ENCODE data around the gene NMU. TPM values are rescaled to one million over a fixed set of nuclear protein-coding genes. Genes with fewer than 3 reads are reported as not detected.

NMU gene
- total and polyA plus RNA-seq, 9 of the 15 experiments (the other 6 are each of a cell fraction or from before 2014, with no cell fraction given): 73.8 to 846 (median 599) TPM

- no peak for TF ChIP-seq ERF (CRISPR knock-in tag; IDR thresholded peaks at IDR 0.05)
- TF ChIP-seq FOXJ2 (tag; IDR thresholded peaks at IDR 0.05): no peak
- no peak for TF ChIP-seq NR1H2 (CRISPR knock-in tag; IDR thresholded peaks at IDR 0.05)
- no peak for TF ChIP-seq HMG20B (CRISPR knock-in tag; IDR thresholded peaks at IDR 0.05)
- no peak for TF ChIP-seq FOXK1 (CRISPR knock-in tag; IDR thresholded peaks at IDR 0.05; ENCODE audit: borderline replicate concordance)
- no peak for TF ChIP-seq NCOA2 (IDR thresholded peaks at IDR 0.05; ENCODE audit: partially characterized antibody in 2 of 2)
- no peak for TF ChIP-seq HOMEZ (CRISPR knock-in tag; IDR thresholded peaks at IDR 0.05)
- TF ChIP-seq MCM5 (IDR thresholded peaks at IDR 0.05; ENCODE audit: low read depth): no peak
- peak; percentile 38; the same call in 1 of the 2 replicates for TF ChIP-seq TEAD4 (IDR thresholded peaks at IDR 0.05; ENCODE audit: low read length)
- no peak for TF ChIP-seq TEAD4 (CRISPR knock-in tag; IDR thresholded peaks at IDR 0.05; ENCODE audit: borderline replicate concordance)
- no peak for TF ChIP-seq MXI1 (IDR thresholded peaks at IDR 0.05; ENCODE audit: low read depth, low read length)
- TF ChIP-seq NBN (IDR thresholded peaks at IDR 0.05; ENCODE audit: low read depth): no peak
- TF ChIP-seq ZKSCAN1 (IDR thresholded peaks at IDR 0.05; ENCODE audit: low read depth, low read length): no peak
- TF ChIP-seq FOXP4 (CRISPR knock-in tag; IDR thresholded peaks at IDR 0.05; ENCODE audit: borderline replicate concordance): no peak
- TF ChIP-seq CBFB (CRISPR knock-in tag; IDR thresholded peaks at IDR 0.05): no peak
- no peak for TF ChIP-seq FOXJ3 (CRISPR knock-in tag; IDR thresholded peaks at IDR 0.05)
- no peak for TF ChIP-seq ZNF655 (CRISPR knock-in tag; IDR thresholded peaks at IDR 0.05)
- no peak; the same call in 1 of the 2 replicates for TF ChIP-seq ZEB2 (IDR thresholded peaks at IDR 0.05)
- peak; percentile 50 for TF ChIP-seq DPF2 (IDR thresholded peaks at IDR 0.05)
- TF ChIP-seq ZNF668 (CRISPR knock-in tag; IDR thresholded peaks at IDR 0.05): no peak
- TF ChIP-seq TRIM25 (IDR thresholded peaks at IDR 0.05; ENCODE audit: borderline replicate concordance): peak; percentile 5; the same call in 1 of the 2 replicates
- peak; percentile 73; the same call in 1 of the 2 replicates for TF ChIP-seq HMBOX1 (IDR thresholded peaks at IDR 0.05)
- TF ChIP-seq TEAD1 (CRISPR knock-in tag; IDR thresholded peaks at IDR 0.05): peak in 1 of 2 experiments; percentile 86; a peak in 2 of 4 replicates
- TF ChIP-seq ZSCAN32 (CRISPR knock-in tag; IDR thresholded peaks at IDR 0.05): no peak
Observed at GRCh38 chr4:55635282-55635681, 816 bp downstream of the NMU start (continued).

All from K562 (cell line).